Endothelial cell of umbilical vein (primary cell): ENCODE results near the gene FA2H. TPM values are rescaled to one million over a fixed set of nuclear protein-coding genes. Genes with fewer than 3 reads are reported as not detected.

Experiments
- BruUV-seq: library from RNA; stranded (reverse); fragments of 400-500 nt; replicated peaks from 2 replicates; lab custom pipeline; 2021; lab: Mats Ljungman, UMichigan
- CTCF ChIA-PET: fragments of 300-600, 350-600 bp; sonication (Branson Sonifier 250); formaldehyde crosslinking; loops from one replicate; lab custom pipeline; 2021; ENCODE audit warnings: antibody characterized with exemption, inconsistent platforms; lab: Charles Lee
- POLR2A ChIA-PET: fragments of 300-600, 350-600 bp; sonication (Branson Sonifier 250); formaldehyde crosslinking; loops from one replicate; lab custom pipeline; 2021; ENCODE audit warnings: antibody characterized with exemption, inconsistent platforms; lab: Charles Lee
- DNase-seq: peaks from one replicate; pipeline ENCODE4 v3.0.0-alpha.2; 2011; ENCODE audit warnings: low read depth, low spot score
- FAIRE-seq: peaks from 2 replicates; lab custom pipeline; 2011; peaks lifted over from hg19 to GRCh38; lab: Jason Lieb, UNC
- H2AFZ ChIP-seq: 2 replicates; pipeline ENCODE4 v1.6.0; 2012; ENCODE audit warnings: low read depth, low read length, control low read depth, inconsistent platforms
- H3K27ac ChIP-seq: 2 replicates; pipeline ENCODE4 v1.5.1; 2011; ENCODE audit warnings: low read depth, mild to moderate bottlenecking, control low read depth, low read length, moderate library complexity; ENCODE audit not compliant: insufficient read depth
- H3K27me3 ChIP-seq, 2 experiments: 2 replicates each; pipeline versions ENCODE4 v1.6.0 to v1.6.1; 2011; ENCODE audit warnings: low read length in 2 of 2, mixed read lengths in 1 of 2; ENCODE audit not compliant: control insufficient read depth in 2 of 2, insufficient read depth in 2 of 2
- H3K36me3 ChIP-seq, 2 experiments: 2 replicates in 1 of 2; 3 replicates in 1 of 2; pipeline ENCODE4 v1.5.1; 2011; ENCODE audit warnings: low read length in 2 of 2, mild to moderate bottlenecking in 1 of 2, moderate library complexity in 1 of 2; ENCODE audit not compliant: control insufficient read depth in 2 of 2, insufficient read depth in 2 of 2; ENCODE audit errors: extremely low read depth in 1 of 2
- H3K4me1 ChIP-seq: 3 replicates; pipeline ENCODE4 v1.5.1; 2011; ENCODE audit warnings: mild to moderate bottlenecking, low read length; ENCODE audit not compliant: control insufficient read depth, insufficient read depth; ENCODE audit errors: extremely low read depth
- H3K4me2 ChIP-seq: 2 replicates; pipeline ENCODE4 v1.6.1; 2011; ENCODE audit warnings: low read length, control low read depth, mixed read lengths; ENCODE audit not compliant: insufficient read depth
- H3K4me3 ChIP-seq, 3 experiments: fragments of 200-600 bp in 1 of 3; sonication (generic), shearing (Covaris generic) in 1 of 3; replicated peaks in 1 of 3; 2 replicates each; pipeline ENCODE4 v1.5.1; 2011 to 2016; ENCODE audit warnings: control low read depth in 3 of 3, low read length in 3 of 3, mild to moderate bottlenecking in 2 of 3, inconsistent platforms in 1 of 3, low read depth in 1 of 3, moderate library complexity in 1 of 3; ENCODE audit not compliant: insufficient read depth in 1 of 3
- H3K79me2 ChIP-seq: 2 replicates; pipeline ENCODE4 v1.6.0; 2012; ENCODE audit warnings: low read length, inconsistent platforms; ENCODE audit not compliant: control insufficient read depth, insufficient read depth
- H3K9ac ChIP-seq: replicated peaks from 2 replicates; pipeline ENCODE3; 2011; ENCODE audit warnings: low read length, control low read depth; ENCODE audit not compliant: insufficient read depth; ENCODE audit errors: extremely low read depth
- H3K9me1 ChIP-seq: replicated peaks from 3 replicates; pipeline ENCODE4 v1.6.0; 2011; ENCODE audit warnings: mild to moderate bottlenecking, low read length; ENCODE audit not compliant: control insufficient read depth, insufficient read depth; ENCODE audit errors: extremely low read depth
- H3K9me3 ChIP-seq: replicated peaks from 2 replicates; pipeline ENCODE4 v1.5.1; 2012; ENCODE audit warnings: low read length, inconsistent platforms; ENCODE audit not compliant: control insufficient read depth, insufficient read depth
- H4K20me1 ChIP-seq: replicated peaks from 2 replicates; pipeline ENCODE3; 2011; ENCODE audit warnings: mild to moderate bottlenecking, low read length; ENCODE audit not compliant: control insufficient read depth, insufficient read depth; ENCODE audit errors: extremely low read depth
- CTCF ChIP-seq, 2 donors: IDR thresholded peaks; 1 replicate in 1 of 2; 2 replicates in 1 of 2; pipeline ENCODE4 v1.5.1; 2011; ENCODE audit warnings: low read length in 2 of 2, mild to moderate bottlenecking in 2 of 2, moderate library complexity in 2 of 2, control low read depth in 1 of 2, inconsistent platforms in 1 of 2, low read depth in 1 of 2; ENCODE audit not compliant: insufficient read depth in 1 of 2; ENCODE audit errors: extremely low read depth in 1 of 2
- EZH2 ChIP-seq: IDR thresholded peaks from 2 replicates; pipeline ENCODE4 v1.6.1; 2012; ENCODE audit warnings: borderline replicate concordance, low read depth, mild to moderate bottlenecking, moderate library complexity, low read length, inconsistent platforms; ENCODE audit not compliant: severe bottlenecking
- FOS ChIP-seq: IDR thresholded peaks from 2 replicates; pipeline ENCODE4 v1.6.1; 2011; ENCODE audit warnings: mild to moderate bottlenecking, low read length, moderate library complexity, borderline replicate concordance; ENCODE audit not compliant: insufficient read depth
- GATA2 ChIP-seq: IDR thresholded peaks from 2 replicates; pipeline ENCODE4 v1.7.0; 2011; ENCODE audit warnings: low read depth, mild to moderate bottlenecking, moderate library complexity, mixed read lengths, low read length; ENCODE audit not compliant: insufficient read length, insufficient read depth
- JUN ChIP-seq: IDR thresholded peaks from 2 replicates; pipeline ENCODE4 v1.6.1; 2011; ENCODE audit warnings: borderline replicate concordance, low read depth; ENCODE audit not compliant: insufficient read length, insufficient read depth
- MAX ChIP-seq: IDR thresholded peaks from 2 replicates; pipeline ENCODE4 v1.6.1; 2011; ENCODE audit not compliant: insufficient read depth, insufficient read length
- MYC ChIP-seq: IDR thresholded peaks from one replicate; pipeline ENCODE4 v1.6.1; 2011; ENCODE audit warnings: mild to moderate bottlenecking, low read depth, low read length
- POLR2A ChIP-seq: IDR thresholded peaks from 2 replicates; pipeline ENCODE4 v1.6.1; 2012; ENCODE audit warnings: low read depth, mild to moderate bottlenecking, control low read depth, low read length
- POLR2AphosphoS5 ChIP-seq: IDR thresholded peaks from 2 replicates; pipeline ENCODE4 v1.6.1; 2012; ENCODE audit warnings: low read depth, mild to moderate bottlenecking, control low read depth, low read length, moderate library complexity; ENCODE audit not compliant: insufficient read depth
- dilution Hi-C: fragments of 300-500 bp; cut with MboI; formaldehyde crosslinking; loops from one replicate; pipeline ENCODE4 v1.15.0; 2019; ENCODE audit warnings: low sequenced_read_pairs; ENCODE audit not compliant: extremely low pct_ligation_motif_present
- intact Hi-C: fragments of 100-400 bp; cut with micrococcal nuclease; formaldehyde crosslinking; loops from one replicate; pipeline ENCODE4 v1.10.0; 2022
- polyA plus RNA-seq, 4 experiments: library from polyadenylated mRNA; depleted of rRNA in 3 of 4; stranded (reverse) in 3 of 4; unstranded in 1 of 4; fragments of >200 nt; gene quantifications; 2 replicates each; pipeline versions ENCODE4 v1.2.1 to v1.2.3, GENCODE V29; 2011 to 2012; ENCODE audit warnings: missing spikeins in 1 of 4
- total RNA-seq: library from RNA; stranded (reverse); gene quantifications from 2 replicates; pipeline ENCODE4 v1.2.3, GENCODE V29; 2021

FA2H gene
- total and polyA plus RNA-seq, 2 donors (not counting 3 experiments of a cell fraction or from before 2014, with no cell fraction given): not detected

GRCh38 chr16:74720579-74720978 is 54.0 kb downstream of the FA2H start:
- CTCF ChIA-PET: interaction anchor here (1.4 kb wide), 2 partner anchors 11 to 142 kb away, joined by 4 to 6 read pairs; no protein-coding TSS in a partner anchor
- H3K36me3 ChIP-seq: no peaks in the 10 kb centered on the region
- TF ChIP-seq EZH2 (no peak), FOS (no peak), MAX (no peak), JUN (no peak), POLR2AphosphoS5 (no peak), GATA2 (no peak), MYC (no peak), POLR2A (no peak), CTCF (IDR thresholded peaks at IDR 0.05; ENCODE audit: extremely low read depth in 1 of 2, insufficient read depth in 1 of 2, low read depth in 1 of 2, low read length in 2 of 2) (no peak)

More at GRCh38 chr16:74720579-74720978, 54.0 kb downstream of the FA2H start:
- H3K4me2 ChIP-seq: no peak overlapping the region
- no TSS peak for BruUV-seq
- no peaks in the 10 kb centered on the region for H3K79me2 ChIP-seq
- POLR2A ChIA-PET: no interaction called here
- intact Hi-C loops: no loop called here
- H3K27ac ChIP-seq: no peak overlapping the region
- H3K9ac ChIP-seq: no peak overlapping the region
- no peak overlapping the region for H2AFZ ChIP-seq
- no peaks in the 10 kb centered on the region for H3K9me1 ChIP-seq
- no peaks in the 10 kb centered on the region for H4K20me1 ChIP-seq
- FAIRE-seq (no peak), DNase-seq (no peak)
- H3K4me1 ChIP-seq: no peaks in the 10 kb centered on the region
- no peaks in the 10 kb centered on the region for H3K9me3 ChIP-seq
- dilution Hi-C loops: no loop called here
- no peak overlapping the region for H3K4me3 ChIP-seq
- peaks cover 0 to 2% of the 10 kb centered on the region in 2 experiments for H3K27me3 ChIP-seq
